Measurements from ENCODE around the gene ORC1. TPM values are rescaled to one million over a fixed set of nuclear protein-coding genes. Genes with fewer than 3 reads are reported as not detected.

Gene ORC1
- total RNA-seq, 1 experiment from 2014 or later: 14.3 TPM

GRCh38 chr1:52364235-52364839 lies 39.9 kb downstream of the ORC1 start:
- in situ Hi-C loops (cut with HindIII; ENCODE audit: low pct_unique_long_range_greater_than_20kb, low sequenced_read_pairs) (no loop called here), intact Hi-C loops (cut with micrococcal nuclease; ENCODE audit: unreplicated experiment) (no loop called here)
- POLR2A ChIA-PET: interaction anchor here (0.7 kb wide), 1 partner anchor 359 kb away, joined by 6 read pairs; no protein-coding TSS in a partner anchor
- Histone ChIP-seq H3K4me1 (ENCODE audit: control insufficient read depth, insufficient read depth, low read length) (peaks cover 18% of the 10 kb centered on the region), H3K9me3 (ENCODE audit: control insufficient read depth, insufficient read depth, low read depth, low read length) (no peaks in the 10 kb centered on the region), H3K36me3 (ENCODE audit: control insufficient read depth, insufficient read depth, low read length) (peaks cover 15% of the 10 kb centered on the region), H3K27me3 (ENCODE audit: control insufficient read depth, insufficient read depth, low read length) (no peaks in the 10 kb centered on the region), H3K4me3 (ENCODE audit: low read depth in 2 of 2, low read length in 2 of 2) (peak overlapping the region; percentile 74 to 92), H3K27ac (ENCODE audit: low read length) (peak overlapping the region; percentile 93)
- CTCF ChIA-PET: no interaction called here
- TSS peak; percentile 73 for BruUV-seq (replicated peaks)
- ATAC-seq (no peak), DNase-seq (ENCODE audit: low read depth, low spot score) (no peak)
- TF ChIP-seq POLR2AphosphoS5 (IDR thresholded peaks at IDR 0.05; ENCODE audit: low read depth, low read length) (no peak), REST (IDR thresholded peaks at IDR 0.05; ENCODE audit: insufficient read depth in 1 of 2, low read depth in 2 of 2, low read length in 1 of 2) (no peak), CTCF (IDR thresholded peaks at IDR 0.05) (no peak)

- Histone ChIP-seq H3K27me3 (ENCODE audit: control insufficient read depth, insufficient read depth, low read length) (no peaks in the 10 kb centered on the region), H3K4me1 (ENCODE audit: control insufficient read depth, insufficient read depth, low read length) (peaks cover 6% of the 10 kb centered on the region; the same call in 1 of the 2 replicates), H3K36me3 (ENCODE audit: control insufficient read depth, insufficient read depth, low read length) (peaks cover 23% of the 10 kb centered on the region), H3K27ac (ENCODE audit: low read length) (no peak overlapping the region), H3K9me3 (ENCODE audit: control insufficient read depth, insufficient read depth, low read depth, low read length) (no peaks in the 10 kb centered on the region), H3K4me3 (ENCODE audit: low read depth in 2 of 2, low read length in 2 of 2) (no peak overlapping the region)
- intact Hi-C loops (cut with micrococcal nuclease; ENCODE audit: unreplicated experiment): no loop called here
- ChIA-PET CTCF (no interaction called here), POLR2A (no interaction called here)
- BruUV-seq (replicated peaks): no TSS peak
- no peak for ATAC-seq
- in situ Hi-C loops (cut with HindIII; ENCODE audit: low pct_unique_long_range_greater_than_20kb, low sequenced_read_pairs): no loop called here
- TF ChIP-seq SIN3A (IDR thresholded peaks at IDR 0.05; ENCODE audit: borderline replicate concordance, insufficient read depth, low read depth, low read length) (no peak), REST (IDR thresholded peaks at IDR 0.05; ENCODE audit: insufficient read depth in 1 of 2, low read depth in 2 of 2, low read length in 1 of 2) (no peak), TCF7L2 (IDR thresholded peaks at IDR 0.05; ENCODE audit: low read depth, low read length) (no peak), POLR2AphosphoS5 (IDR thresholded peaks at IDR 0.05; ENCODE audit: low read depth, low read length) (no peak), CTCF (IDR thresholded peaks at IDR 0.05) (no peak)
- DNase-seq (ENCODE audit: low read depth, low spot score): no peak
Observed at GRCh38 chr1:52360595-52360968, 43.6 kb downstream of the ORC1 start.

Measured in Panc1 (cell line).